Coronary artery (tissue), 2 donors: ENCODE measurements around the gene VIT.

Experiments
- DNase-seq: peaks from one replicate; pipeline ENCODE4 v3.0.0-alpha.2; 2017; ENCODE audit warnings: low spot score
- H3K27ac ChIP-seq, 2 donors: fragments of 200-600 bp; sonication (generic); one replicate each; pipeline ENCODE4 v1.5.1; 2016 to 2019
- H3K4me3 ChIP-seq: fragments of 200-600 bp; sonication (generic); 2 replicates; pipeline ENCODE4 v1.5.1; 2016; ENCODE audit warnings: mild to moderate bottlenecking, moderate library complexity
- TF ChIP-seq, protein P1 (sequence below): fragments of 200-600 bp; sonication (generic); IDR thresholded peaks from one replicate; pipeline ENCODE4 v1.5.1; 2019; ENCODE audit warnings: antibody characterized with exemption

VIT gene

DNA sequence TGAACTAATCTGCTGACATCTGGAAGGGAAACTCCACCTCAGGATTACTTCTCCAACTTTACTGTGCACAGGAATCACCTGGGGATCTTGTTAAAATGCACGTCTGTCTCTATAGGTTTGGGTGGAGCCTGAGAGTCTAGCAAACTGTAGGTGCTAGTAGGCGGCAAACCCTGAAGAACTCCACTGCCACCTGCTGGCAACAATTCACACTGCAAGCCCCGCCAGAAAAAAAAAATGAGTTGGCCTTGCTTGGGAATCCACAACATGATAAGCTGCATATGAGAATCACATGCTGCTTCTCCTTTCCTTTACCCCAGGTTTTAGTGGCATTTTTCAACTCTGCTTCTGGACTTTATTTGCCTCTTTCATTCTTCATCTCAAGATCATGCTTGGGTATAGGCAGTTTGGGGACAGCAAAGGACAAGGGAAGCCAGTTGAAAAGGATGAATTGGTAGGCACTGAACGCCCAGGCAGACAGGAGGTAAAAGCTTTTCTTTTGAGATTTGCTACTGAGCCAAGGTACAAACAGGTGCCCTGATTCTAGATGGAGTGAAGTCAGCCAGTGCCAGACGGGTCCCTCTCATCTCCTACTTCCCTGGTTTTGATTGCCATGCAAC is 88.8 kb downstream of the VIT start:
- TF ChIP-seq, protein P1, sequence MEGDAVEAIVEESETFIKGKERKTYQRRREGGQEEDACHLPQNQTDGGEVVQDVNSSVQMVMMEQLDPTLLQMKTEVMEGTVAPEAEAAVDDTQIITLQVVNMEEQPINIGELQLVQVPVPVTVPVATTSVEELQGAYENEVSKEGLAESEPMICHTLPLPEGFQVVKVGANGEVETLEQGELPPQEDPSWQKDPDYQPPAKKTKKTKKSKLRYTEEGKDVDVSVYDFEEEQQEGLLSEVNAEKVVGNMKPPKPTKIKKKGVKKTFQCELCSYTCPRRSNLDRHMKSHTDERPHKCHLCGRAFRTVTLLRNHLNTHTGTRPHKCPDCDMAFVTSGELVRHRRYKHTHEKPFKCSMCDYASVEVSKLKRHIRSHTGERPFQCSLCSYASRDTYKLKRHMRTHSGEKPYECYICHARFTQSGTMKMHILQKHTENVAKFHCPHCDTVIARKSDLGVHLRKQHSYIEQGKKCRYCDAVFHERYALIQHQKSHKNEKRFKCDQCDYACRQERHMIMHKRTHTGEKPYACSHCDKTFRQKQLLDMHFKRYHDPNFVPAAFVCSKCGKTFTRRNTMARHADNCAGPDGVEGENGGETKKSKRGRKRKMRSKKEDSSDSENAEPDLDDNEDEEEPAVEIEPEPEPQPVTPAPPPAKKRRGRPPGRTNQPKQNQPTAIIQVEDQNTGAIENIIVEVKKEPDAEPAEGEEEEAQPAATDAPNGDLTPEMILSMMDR: peak; percentile 87
- DNase-seq: no peak
- no peak overlapping the region for H3K27ac ChIP-seq
- no peak overlapping the region for H3K4me3 ChIP-seq

DNA sequence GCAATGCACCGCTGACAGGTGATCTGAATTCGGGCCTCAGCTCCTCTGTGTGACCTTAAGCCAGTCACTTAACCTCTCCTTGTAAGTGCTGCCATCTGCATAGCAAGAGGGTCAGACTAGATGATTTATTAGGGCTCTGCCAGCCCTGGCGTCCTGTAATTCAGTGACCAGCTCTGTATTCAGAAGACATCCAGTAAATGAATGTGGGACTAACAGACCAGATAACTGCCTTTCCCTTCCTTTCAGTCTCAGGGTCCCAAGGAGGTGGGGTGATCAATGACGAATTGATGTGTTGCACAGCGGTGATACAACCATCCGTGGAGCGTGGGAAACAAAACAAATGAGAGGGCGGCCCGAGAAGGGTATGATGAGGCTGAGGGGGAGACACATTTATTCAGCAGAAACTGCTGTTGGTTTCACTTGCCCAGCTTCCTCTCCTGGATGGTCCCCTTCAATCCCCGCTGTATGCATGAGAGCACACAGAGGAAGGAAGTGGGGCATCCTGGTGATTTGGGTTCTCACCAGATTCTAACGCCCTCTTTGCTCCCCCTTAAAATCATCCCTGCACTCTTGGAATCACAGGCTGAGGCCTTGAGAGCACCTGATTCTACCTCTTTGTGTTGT is 92.8 kb downstream of the VIT start:
- no peak overlapping the region for H3K27ac ChIP-seq
- DNase-seq: no peak
- TF ChIP-seq, protein P1: no peak
- H3K4me3 ChIP-seq: no peak overlapping the region

DNA sequence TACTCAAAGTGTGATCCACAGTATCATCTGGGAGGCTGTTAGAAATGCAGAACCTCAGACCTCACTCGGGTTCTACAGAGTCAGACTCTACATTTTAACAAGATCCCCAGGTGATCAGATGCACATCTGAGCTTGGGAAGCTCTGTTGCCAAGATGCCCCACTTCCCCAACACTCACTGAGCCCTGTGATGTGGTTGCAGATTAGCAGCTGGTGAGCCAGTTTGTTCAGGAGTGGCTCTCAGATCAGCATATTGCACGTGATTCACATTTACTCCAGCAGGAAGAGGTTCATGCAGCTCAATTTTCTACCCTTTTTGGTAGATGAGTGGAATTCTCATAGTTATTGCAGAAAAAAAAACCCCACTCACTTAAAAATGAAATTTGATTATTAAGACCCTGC is 96.4 kb downstream of the VIT start:
- H3K27ac ChIP-seq: no peak overlapping the region
- no peak overlapping the region for H3K4me3 ChIP-seq
- TF ChIP-seq, protein P1: no peak
- DNase-seq: no peak

DNA sequence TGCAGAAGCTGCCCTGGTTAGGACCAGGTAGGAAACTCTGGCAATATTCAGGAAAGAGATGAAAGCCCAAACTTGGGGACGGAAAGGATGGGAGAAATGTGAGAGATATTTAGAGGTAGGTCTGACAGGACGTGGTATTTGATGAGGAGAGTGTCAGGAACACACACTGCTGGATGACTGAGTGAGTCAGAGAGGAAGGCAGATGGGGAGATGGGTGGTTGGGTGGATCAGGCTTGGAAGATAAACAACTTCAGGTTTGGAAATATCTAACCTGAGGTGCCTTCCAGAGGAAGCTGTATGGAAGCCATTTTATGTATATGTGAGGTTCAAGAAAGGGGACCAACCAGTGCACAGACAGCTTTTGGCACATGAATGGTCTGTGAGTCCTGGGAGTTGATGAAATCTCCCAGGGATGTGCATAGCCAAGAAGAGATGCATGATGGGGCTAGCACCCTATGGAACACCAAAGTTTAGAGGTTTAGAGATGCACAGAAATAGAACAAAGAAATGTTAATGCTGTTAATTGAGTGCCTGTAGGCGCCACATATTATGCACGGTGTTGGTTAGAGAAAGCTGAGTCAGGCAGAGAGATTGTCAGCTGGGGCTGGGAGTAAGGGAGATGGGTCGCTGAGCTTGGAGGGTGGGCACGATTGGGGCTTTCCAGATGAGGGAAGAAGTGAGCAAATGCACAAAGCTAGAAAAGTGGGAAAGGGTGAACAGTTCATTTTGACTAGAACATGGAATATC is 101.0 kb downstream of the VIT start:
- no peak for DNase-seq
- TF ChIP-seq, protein P1: no peak
- H3K27ac ChIP-seq: no peak overlapping the region
- H3K4me3 ChIP-seq: no peak overlapping the region

DNA sequence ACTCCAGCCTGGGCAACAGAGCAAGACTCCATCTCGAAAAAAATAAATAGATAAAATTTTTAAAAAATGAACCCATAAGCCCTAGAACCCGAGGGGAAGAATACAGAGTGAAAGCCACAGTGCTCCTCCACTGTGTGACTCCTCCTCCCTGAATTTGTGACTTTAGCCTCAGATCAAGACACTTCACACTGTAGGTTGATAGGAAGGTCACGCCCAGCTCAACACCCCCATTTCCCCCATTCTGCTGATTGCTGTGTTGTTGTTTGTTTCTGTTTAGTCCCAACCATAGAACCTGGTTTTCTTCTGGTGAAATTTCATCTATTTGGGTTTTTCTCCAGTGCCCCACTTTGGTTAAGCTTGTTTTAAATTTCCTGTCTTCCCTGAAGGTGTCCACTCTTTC is 102.2 kb downstream of the VIT start:
- DNase-seq: no peak
- Histone ChIP-seq H3K4me3 (no peak overlapping the region), H3K27ac (no peak overlapping the region)
- TF ChIP-seq, protein P1: no peak

DNA sequence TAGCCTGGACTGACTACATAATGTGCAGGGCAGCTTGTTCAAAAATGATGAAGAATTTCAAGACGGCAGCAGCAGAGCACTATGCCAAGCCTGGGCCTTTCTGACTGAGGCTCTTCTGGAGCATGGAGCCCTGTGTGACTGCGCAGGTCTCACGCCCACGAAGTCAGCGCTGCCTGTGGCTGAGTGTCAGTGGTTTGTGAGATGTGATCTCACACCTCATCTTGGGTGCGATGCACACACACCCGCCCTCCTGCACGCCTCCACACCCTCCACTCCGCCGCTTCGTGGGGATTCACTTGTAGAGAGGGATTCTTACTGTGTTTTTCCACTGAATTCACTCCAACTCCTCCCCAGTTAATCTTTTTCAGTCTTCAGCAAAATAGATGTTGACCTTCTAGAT is 103.9 kb downstream of the VIT start:
- TF ChIP-seq, protein P1: no peak
- Histone ChIP-seq H3K4me3 (no peak overlapping the region), H3K27ac (no peak overlapping the region)
- no peak for DNase-seq

DNA sequence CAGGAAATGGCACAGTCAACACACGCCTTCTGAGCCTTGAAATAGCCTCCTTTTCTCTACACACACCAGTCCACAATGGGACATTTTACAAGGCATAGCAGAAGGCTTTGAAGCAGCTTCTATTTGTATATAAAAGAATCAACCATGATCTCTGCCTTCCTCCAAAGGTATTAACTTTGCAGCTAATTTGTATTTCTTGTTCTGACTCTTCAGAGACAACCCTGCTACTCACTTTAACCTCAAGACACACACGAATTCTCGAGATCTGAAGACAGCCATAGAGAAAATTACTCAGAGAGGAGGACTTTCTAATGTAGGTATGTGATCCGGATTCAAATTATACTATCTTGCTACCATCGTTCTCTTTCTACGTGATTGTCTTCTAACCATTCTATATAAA is 104.6 kb downstream of the VIT start:
- no peak for DNase-seq
- H3K4me3 ChIP-seq: no peak overlapping the region

More for the DNA sequence above, 104.6 kb downstream of the VIT start:
- no peak overlapping the region for H3K27ac ChIP-seq
- TF ChIP-seq, protein P1: no peak
